H9 (cell line): ENCODE measurements around the gene YRDC. TPM values are rescaled to one million over a fixed set of nuclear protein-coding genes. Genes with fewer than 3 reads are reported as not detected.

Source experiments
- DNase-seq: peaks from one replicate; pipeline ENCODE4 v3.0.0-alpha.2; 2017
- H2AFZ ChIP-seq: one replicate; pipeline ENCODE4 v1.6.1; 2013; ENCODE audit warnings: mild to moderate bottlenecking, low read length, control low read depth, moderate library complexity
- H2AK5ac ChIP-seq: 2 replicates; pipeline ENCODE4 v1.6.1; 2013; ENCODE audit warnings: low read length, control low read depth, mixed read lengths; ENCODE audit not compliant: insufficient read length
- H2BK120ac ChIP-seq: one replicate; pipeline ENCODE4 v1.6.1; 2013; ENCODE audit warnings: low read depth, mild to moderate bottlenecking, low read length, control low read depth, inconsistent platforms; ENCODE audit not compliant: poor library complexity, severe bottlenecking
- H2BK12ac ChIP-seq: 2 replicates; pipeline ENCODE4 v1.6.1; 2013; ENCODE audit warnings: low read length, control low read depth, mixed read lengths, low read depth; ENCODE audit not compliant: insufficient read length
- H2BK15ac ChIP-seq: 2 replicates; pipeline ENCODE4 v1.6.1; 2013; ENCODE audit warnings: low read depth, low read length, control low read depth
- H2BK20ac ChIP-seq: one replicate; pipeline ENCODE4 v1.6.1; 2013; ENCODE audit warnings: low read depth, mild to moderate bottlenecking, low read length, control low read depth, inconsistent platforms; ENCODE audit not compliant: poor library complexity, severe bottlenecking
- H2BK5ac ChIP-seq: 2 replicates; pipeline ENCODE4 v1.6.1; 2013; ENCODE audit warnings: low read length, control low read depth, mixed read lengths; ENCODE audit not compliant: insufficient read length
- H3K14ac ChIP-seq: 2 replicates; pipeline ENCODE4 v1.6.1; 2013; ENCODE audit warnings: low read length, control low read depth; ENCODE audit not compliant: insufficient read depth
- H3K18ac ChIP-seq: 2 replicates; pipeline ENCODE4 v1.6.1; 2013; ENCODE audit warnings: low read depth, mild to moderate bottlenecking, mixed read lengths, low read length, control low read depth; ENCODE audit not compliant: insufficient read length
- H3K23ac ChIP-seq: 2 replicates; pipeline ENCODE4 v1.6.1; 2013; ENCODE audit warnings: low read length, control low read depth, mixed read lengths, low read depth; ENCODE audit not compliant: insufficient read length
- H3K23me2 ChIP-seq: 2 replicates; pipeline ENCODE4 v1.6.1; 2013; ENCODE audit warnings: low read depth, mild to moderate bottlenecking, mixed read lengths, low read length, control low read depth; ENCODE audit not compliant: insufficient read length, poor library complexity, severe bottlenecking
- H3K27ac ChIP-seq: 2 replicates; pipeline ENCODE4 v1.5.1; 2013; ENCODE audit warnings: low read length, control low read depth, mixed read lengths, low read depth; ENCODE audit not compliant: insufficient read length
- H3K27me3 ChIP-seq: 2 replicates; pipeline ENCODE4 v1.6.1; 2013; ENCODE audit warnings: low read length, control low read depth, inconsistent platforms; ENCODE audit not compliant: insufficient read depth
- H3K4ac ChIP-seq: 2 replicates; pipeline ENCODE4 v1.6.1; 2013; ENCODE audit warnings: low read depth, mild to moderate bottlenecking, control low read depth, inconsistent platforms, low read length, moderate library complexity
- H3K4me1 ChIP-seq: 2 replicates; pipeline ENCODE4 v1.6.1; 2013; ENCODE audit warnings: low read length, control low read depth, inconsistent platforms; ENCODE audit not compliant: insufficient read depth
- H3K4me2 ChIP-seq: 2 replicates; pipeline ENCODE4 v1.6.1; 2013; ENCODE audit warnings: low read length, control low read depth, mixed read lengths; ENCODE audit not compliant: insufficient read length, insufficient read depth
- H3K56ac ChIP-seq: 2 replicates; pipeline ENCODE4 v1.6.1; 2013; ENCODE audit warnings: low read depth, mild to moderate bottlenecking, mixed read lengths, low read length, control low read depth; ENCODE audit not compliant: insufficient read length
- H3K79me1 ChIP-seq: 2 replicates; pipeline ENCODE4 v1.6.1; 2013; ENCODE audit warnings: low read depth, mild to moderate bottlenecking, moderate library complexity, low read length, control low read depth, inconsistent platforms; ENCODE audit not compliant: insufficient read depth, poor library complexity, severe bottlenecking
- H3K79me2 ChIP-seq: 2 replicates; pipeline ENCODE4 v1.6.1; 2013; ENCODE audit warnings: low read length, control low read depth, inconsistent platforms; ENCODE audit not compliant: insufficient read depth
- H3K9ac ChIP-seq: 2 replicates; pipeline ENCODE4 v1.6.1; 2013; ENCODE audit warnings: low read length, control low read depth, mixed read lengths; ENCODE audit not compliant: insufficient read length; ENCODE audit errors: extremely low read depth
- H3K9me3 ChIP-seq: one replicate; pipeline ENCODE4 v1.6.1; 2013; ENCODE audit warnings: low read depth, low read length, inconsistent platforms; ENCODE audit not compliant: control insufficient read depth
- H3T11ph ChIP-seq: one replicate; pipeline ENCODE4 v1.6.1; 2013; ENCODE audit warnings: mild to moderate bottlenecking, low read length, control low read depth, inconsistent platforms
- H4K20me1 ChIP-seq: one replicate; pipeline ENCODE4 v1.6.1; 2013; ENCODE audit not compliant: control insufficient read depth, insufficient read length, insufficient read depth
- H4K5ac ChIP-seq: 2 replicates; pipeline ENCODE4 v1.6.1; 2013; ENCODE audit warnings: low read depth, mild to moderate bottlenecking, mixed read lengths, low read length, control low read depth; ENCODE audit not compliant: insufficient read length
- H4K8ac ChIP-seq: replicated peaks from 2 replicates; pipeline ENCODE4 v1.6.1; 2013; ENCODE audit warnings: low read length, control low read depth, mixed read lengths, low read depth; ENCODE audit not compliant: insufficient read length
- H4K91ac ChIP-seq: 2 replicates; pipeline ENCODE4 v1.6.1; 2013; ENCODE audit warnings: low read depth, mild to moderate bottlenecking, moderate library complexity, mixed read lengths, low read length, control low read depth; ENCODE audit not compliant: insufficient read length
- H3K27ac Mint-ChIP-seq, 3 experiments: 2 replicates in 2 of 3; 3 replicates in 1 of 3; pipeline ENCODE4 v1.8.0; 2020 to 2021; ENCODE audit warnings: mixed read lengths in 3 of 3, mild to moderate bottlenecking in 1 of 3, moderate library complexity in 1 of 3
- H3K27me3 Mint-ChIP-seq: 2 replicates; pipeline ENCODE4 v1.8.0; 2021; ENCODE audit warnings: low read depth, mild to moderate bottlenecking, moderate library complexity, mixed read lengths
- H3K36me3 Mint-ChIP-seq, 3 experiments: 2 replicates in 2 of 3; 3 replicates in 1 of 3; pipeline ENCODE4 v1.8.0; 2020 to 2021; ENCODE audit warnings: low read depth in 3 of 3, mixed read lengths in 3 of 3; ENCODE audit not compliant: insufficient read depth in 1 of 3
- H3K4me1 Mint-ChIP-seq, 2 experiments: 2 replicates each; pipeline ENCODE4 v1.8.0; 2020; ENCODE audit warnings: mixed read lengths in 2 of 2
- H3K4me3 Mint-ChIP-seq, 2 experiments: 2 replicates in 1 of 2; 3 replicates in 1 of 2; pipeline ENCODE4 v1.8.0; 2020 to 2021; ENCODE audit warnings: mild to moderate bottlenecking in 2 of 2, mixed read lengths in 2 of 2, moderate library complexity in 1 of 2
- H3K9me3 Mint-ChIP-seq, 2 experiments: 2 replicates in 1 of 2; 3 replicates in 1 of 2; pipeline ENCODE4 v1.8.0; 2020; ENCODE audit warnings: mild to moderate bottlenecking in 2 of 2, mixed read lengths in 2 of 2, moderate library complexity in 1 of 2
- WGBS: extraction: QIAGEN DNeasy Blood & Tissue Kit; methylation state at CpG from one replicate; pipeline ENCODE4 v1.1.7; 2013; ENCODE audit warnings: missing lambda C conversion rate, low lambda C conversion rate, mixed read lengths; ENCODE audit not compliant: insufficient read length; ENCODE audit errors: extremely low coverage; 5-methylcytosine and 5-hydroxymethylcytosine counted together
- total RNA-seq: library from RNA; stranded (reverse); gene quantifications from 2 replicates; pipeline ENCODE4 v1.2.1, GENCODE V29; 2021
- TF ChIP-seq, protein P1 (sequence below): fragments of 200-600 bp; sonication (generic); conservative IDR thresholded peaks from 3 replicates; pipeline ENCODE4 v1.8.0; 2021; ENCODE audit warnings: antibody characterized with exemption, mild to moderate bottlenecking

The YRDC gene
- total RNA-seq, 1 experiment from 2014 or later = 28.0 TPM

DNA sequence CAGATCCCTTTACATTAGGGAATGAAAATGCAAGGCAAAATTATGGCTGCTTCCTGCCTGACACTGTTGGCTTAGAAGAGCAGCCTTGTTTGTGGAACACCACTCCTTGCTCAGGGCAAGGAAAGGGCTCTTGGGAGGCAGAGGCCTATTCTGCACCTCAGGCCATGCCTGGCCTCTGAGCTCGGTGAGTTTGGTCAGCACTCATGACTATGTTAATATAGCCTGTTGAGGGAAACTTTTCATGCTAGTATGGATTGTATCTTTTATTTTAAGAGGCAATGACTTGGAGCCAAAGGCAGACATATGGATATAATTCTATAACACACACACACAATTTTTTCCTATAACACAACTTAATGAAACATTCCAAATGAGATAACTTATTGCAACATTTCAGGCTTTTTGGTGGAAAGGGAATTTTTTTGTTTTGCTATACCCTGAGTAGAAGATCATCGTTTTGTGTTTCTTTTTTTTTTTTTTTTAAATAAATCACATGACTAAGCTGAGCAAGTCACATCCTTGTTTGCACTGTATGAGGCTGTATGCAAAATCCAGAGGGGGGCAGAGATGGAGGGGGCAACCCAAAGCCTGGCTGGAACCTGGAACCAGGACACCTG is 5.6 kb upstream of the YRDC start:
- H3K23me2 ChIP-seq = no peaks in the 10 kb centered on the region
- Mint-ChIP-seq H3K27ac (no peak overlapping the region; a peak in 1 of 7 replicates), H3K4me3 (no peak overlapping the region), H3K27me3 (no peaks in the 10 kb centered on the region), H3K4me1 (peaks cover 7 to 17% of the 10 kb centered on the region in 2 experiments), H3K36me3 (peaks cover 4 to 47% (median 26%) of the 10 kb centered on the region in 3 experiments; a peak in 6 of 7 replicates), H3K9me3 (no peaks in the 10 kb centered on the region)
- H2AK5ac ChIP-seq = no peak overlapping the region
- no peak overlapping the region for H2BK20ac ChIP-seq
- no peak overlapping the region for H3K4ac ChIP-seq
- no peak overlapping the region for H4K91ac ChIP-seq
- H4K20me1 ChIP-seq = no peaks in the 10 kb centered on the region
- no peaks in the 10 kb centered on the region for H3K9me3 ChIP-seq
- no peak overlapping the region for H3K27ac ChIP-seq
- no CpG with 5 or more reads among the region's 2 CpGs for WGBS
- no peak overlapping the region for H4K8ac ChIP-seq
- H2BK5ac ChIP-seq = no peak overlapping the region
- no peaks in the 10 kb centered on the region for H3K79me1 ChIP-seq
- no peak for DNase-seq
- H2BK120ac ChIP-seq = no peak overlapping the region
- TF ChIP-seq, protein P1, sequence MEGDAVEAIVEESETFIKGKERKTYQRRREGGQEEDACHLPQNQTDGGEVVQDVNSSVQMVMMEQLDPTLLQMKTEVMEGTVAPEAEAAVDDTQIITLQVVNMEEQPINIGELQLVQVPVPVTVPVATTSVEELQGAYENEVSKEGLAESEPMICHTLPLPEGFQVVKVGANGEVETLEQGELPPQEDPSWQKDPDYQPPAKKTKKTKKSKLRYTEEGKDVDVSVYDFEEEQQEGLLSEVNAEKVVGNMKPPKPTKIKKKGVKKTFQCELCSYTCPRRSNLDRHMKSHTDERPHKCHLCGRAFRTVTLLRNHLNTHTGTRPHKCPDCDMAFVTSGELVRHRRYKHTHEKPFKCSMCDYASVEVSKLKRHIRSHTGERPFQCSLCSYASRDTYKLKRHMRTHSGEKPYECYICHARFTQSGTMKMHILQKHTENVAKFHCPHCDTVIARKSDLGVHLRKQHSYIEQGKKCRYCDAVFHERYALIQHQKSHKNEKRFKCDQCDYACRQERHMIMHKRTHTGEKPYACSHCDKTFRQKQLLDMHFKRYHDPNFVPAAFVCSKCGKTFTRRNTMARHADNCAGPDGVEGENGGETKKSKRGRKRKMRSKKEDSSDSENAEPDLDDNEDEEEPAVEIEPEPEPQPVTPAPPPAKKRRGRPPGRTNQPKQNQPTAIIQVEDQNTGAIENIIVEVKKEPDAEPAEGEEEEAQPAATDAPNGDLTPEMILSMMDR = no peak
- H3K23ac ChIP-seq = no peak overlapping the region
- H3K18ac ChIP-seq = no peak overlapping the region
- no peak overlapping the region for H3K9ac ChIP-seq
- H2BK12ac ChIP-seq = no peak overlapping the region
- H3K56ac ChIP-seq = no peak overlapping the region
- H3K4me1 ChIP-seq = no peaks in the 10 kb centered on the region
- H3K79me2 ChIP-seq = no peaks in the 10 kb centered on the region
- H4K5ac ChIP-seq = no peak overlapping the region
- H3K4me2 ChIP-seq = no peak overlapping the region
- no peaks in the 10 kb centered on the region for H3K27me3 ChIP-seq
- no peak overlapping the region for H2AFZ ChIP-seq
- no peak overlapping the region for H3K14ac ChIP-seq
- H2BK15ac ChIP-seq = no peak overlapping the region
- no peak overlapping the region for H3T11ph ChIP-seq
